NCI-H226 (cell line): ENCODE data around the gene POLR1B.
A peak's percentile ranks its signal among the peaks of the same experiment; 100 is the strongest.
"Not testable (repeated sequence)": the region's sequence is repeated elsewhere in the genome, so short reads cannot be mapped to it uniquely, and the experiment has no call there.

ENCODE experiments used
- DNase-seq: peaks from one replicate; pipeline ENCODE4 v3.0.0-alpha.2; 2015

The POLR1B gene, protein sequence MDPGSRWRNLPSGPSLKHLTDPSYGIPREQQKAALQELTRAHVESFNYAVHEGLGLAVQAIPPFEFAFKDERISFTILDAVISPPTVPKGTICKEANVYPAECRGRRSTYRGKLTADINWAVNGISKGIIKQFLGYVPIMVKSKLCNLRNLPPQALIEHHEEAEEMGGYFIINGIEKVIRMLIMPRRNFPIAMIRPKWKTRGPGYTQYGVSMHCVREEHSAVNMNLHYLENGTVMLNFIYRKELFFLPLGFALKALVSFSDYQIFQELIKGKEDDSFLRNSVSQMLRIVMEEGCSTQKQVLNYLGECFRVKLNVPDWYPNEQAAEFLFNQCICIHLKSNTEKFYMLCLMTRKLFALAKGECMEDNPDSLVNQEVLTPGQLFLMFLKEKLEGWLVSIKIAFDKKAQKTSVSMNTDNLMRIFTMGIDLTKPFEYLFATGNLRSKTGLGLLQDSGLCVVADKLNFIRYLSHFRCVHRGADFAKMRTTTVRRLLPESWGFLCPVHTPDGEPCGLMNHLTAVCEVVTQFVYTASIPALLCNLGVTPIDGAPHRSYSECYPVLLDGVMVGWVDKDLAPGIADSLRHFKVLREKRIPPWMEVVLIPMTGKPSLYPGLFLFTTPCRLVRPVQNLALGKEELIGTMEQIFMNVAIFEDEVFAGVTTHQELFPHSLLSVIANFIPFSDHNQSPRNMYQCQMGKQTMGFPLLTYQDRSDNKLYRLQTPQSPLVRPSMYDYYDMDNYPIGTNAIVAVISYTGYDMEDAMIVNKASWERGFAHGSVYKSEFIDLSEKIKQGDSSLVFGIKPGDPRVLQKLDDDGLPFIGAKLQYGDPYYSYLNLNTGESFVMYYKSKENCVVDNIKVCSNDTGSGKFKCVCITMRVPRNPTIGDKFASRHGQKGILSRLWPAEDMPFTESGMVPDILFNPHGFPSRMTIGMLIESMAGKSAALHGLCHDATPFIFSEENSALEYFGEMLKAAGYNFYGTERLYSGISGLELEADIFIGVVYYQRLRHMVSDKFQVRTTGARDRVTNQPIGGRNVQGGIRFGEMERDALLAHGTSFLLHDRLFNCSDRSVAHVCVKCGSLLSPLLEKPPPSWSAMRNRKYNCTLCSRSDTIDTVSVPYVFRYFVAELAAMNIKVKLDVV

DNA sequence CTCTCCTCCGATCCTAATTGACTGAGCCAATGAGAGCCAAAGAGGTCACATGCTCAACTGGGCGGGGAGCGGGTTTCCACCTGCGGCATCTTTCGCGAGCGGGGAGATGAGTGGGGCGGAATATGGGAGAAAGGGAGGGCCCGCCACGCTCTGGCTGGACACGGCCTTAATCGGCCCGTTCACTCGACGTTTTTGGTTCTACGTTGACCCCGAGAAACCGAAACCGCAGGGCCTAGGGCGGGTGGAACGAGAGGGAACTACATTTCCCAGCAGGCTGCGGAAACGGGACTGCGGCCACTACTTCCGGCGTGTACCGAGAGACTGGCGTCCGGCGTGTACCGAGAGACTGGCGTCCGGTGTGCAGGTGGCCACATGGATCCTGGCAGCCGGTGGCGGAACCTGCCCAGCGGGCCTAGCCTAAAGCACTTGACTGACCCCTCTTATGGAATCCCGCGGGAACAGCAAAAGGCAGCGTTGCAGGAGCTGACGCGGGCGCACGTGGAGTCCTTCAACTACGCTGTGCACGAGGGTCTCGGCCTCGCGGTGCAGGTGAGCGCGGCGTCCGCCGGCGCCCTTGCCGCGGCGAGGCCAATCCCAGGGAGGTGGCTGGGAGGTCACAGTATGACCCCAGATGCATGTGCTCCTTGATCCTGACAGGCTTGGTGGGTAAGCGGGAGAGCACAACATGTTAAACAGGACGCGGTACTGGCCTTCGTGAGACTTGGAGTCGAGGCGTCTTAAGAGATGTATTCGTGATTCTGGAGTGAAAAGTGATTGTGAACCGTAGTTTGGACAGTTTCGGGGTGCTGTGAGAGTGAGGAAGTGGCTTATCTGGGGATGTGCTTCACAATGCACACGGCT is at the start of gene POLR1B:
Gene POLR1B, plus strand, starts transcription at position 343 of the 861 bp plus-strand sequence. Its CDS starts 30 bp downstream, at position 373.
- peak; percentile 77 for DNase-seq

DNA sequence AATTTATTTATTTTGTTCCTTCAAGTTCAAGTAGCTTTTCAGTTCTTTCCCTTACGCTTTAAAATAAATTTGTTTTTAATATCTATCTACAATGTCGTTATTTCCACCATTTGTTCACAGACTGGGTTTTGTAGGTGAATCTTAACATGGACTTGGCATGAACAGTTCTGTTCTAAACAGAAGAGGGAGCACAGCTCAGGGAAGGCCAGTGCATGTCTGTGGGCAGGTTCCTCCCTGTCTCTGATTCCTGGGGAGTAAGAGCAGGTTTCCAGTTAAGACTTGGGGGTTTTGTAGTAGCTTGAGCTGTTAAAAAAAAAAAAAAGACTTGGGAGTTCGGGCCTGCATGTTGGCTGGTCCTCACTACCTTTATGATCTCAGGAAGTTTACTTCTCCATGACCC is 49.2 kb upstream of the POLR1B start:
- DNase-seq, result no peak

DNA sequence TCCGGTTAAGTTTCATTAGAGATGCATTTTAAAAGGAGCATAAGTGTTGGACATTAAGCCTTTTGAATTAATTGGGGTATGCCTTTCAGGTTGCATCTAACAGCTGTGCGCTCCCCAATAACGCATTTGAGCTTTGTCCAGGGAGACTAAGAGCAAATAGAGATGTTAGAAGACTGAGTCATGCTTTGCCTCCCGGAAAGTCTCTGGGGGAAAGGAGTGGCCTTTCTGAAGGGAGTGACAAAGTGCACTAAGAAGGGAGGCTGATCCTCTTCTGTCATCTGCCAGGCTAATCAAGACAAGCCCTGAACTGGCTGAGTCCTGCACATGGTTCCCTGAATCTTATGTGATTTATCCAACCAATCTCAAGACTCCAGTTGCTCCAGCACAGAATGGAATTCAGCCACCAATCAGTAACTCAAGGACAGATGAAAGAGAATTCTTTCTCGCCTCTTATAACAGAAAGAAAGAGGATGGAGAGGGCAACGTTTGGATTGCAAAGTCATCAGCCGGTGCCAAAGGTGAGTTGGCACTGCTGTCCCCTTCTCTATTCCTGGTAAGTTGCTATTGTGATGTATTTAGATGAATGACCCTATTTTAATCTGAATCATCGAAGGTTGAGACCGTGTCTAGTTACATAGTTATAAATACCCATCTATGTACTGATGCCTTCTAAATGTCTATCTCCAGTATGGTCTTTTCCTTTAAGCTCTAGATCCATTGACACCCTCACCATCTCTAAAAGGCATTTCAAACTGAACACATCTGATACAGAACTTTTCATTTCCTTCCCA is 48.2 kb upstream of the POLR1B start:
- DNase-seq, result peak; percentile 12

DNA sequence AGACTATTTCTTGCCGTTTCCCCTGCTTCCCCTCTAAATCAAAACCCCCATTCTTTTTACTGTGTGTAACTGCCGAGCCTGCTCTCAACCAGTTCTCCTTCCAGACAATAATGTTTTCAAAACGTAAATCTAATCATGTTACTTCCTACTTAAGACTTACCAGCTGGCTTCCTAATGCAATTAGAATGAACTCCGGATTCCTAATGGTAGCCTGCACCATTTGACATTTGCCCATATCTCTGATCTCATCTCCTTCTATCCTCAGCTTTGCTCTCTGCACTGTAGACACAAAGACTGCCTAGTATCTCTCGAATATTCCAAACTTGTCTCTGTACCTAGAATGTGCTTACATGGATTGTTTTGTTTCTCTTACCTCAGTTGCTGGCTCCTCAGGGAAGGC is 47.4 kb upstream of the POLR1B start:
- DNase-seq, result no peak

DNA sequence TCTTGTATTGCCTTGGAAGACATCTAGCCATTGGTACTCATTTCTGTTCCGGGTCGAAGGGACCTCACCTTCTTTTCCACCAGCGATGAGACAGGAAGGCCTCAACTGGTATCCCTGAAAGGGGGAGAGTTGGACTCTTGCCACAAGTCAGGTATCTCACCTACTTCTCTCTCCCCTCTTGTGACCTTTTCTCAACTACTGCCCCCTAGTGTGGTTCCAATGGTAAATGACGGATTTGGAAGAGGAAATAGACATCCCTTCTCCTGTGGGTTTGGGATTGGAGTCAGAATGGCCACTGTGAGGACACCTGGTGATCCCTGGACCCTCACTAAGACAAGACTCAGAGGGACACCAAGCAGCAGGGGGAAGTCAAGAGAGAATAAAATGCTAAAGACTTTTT is 46.4 kb upstream of the POLR1B start:
- not testable (repeated sequence) for DNase-seq

DNA sequence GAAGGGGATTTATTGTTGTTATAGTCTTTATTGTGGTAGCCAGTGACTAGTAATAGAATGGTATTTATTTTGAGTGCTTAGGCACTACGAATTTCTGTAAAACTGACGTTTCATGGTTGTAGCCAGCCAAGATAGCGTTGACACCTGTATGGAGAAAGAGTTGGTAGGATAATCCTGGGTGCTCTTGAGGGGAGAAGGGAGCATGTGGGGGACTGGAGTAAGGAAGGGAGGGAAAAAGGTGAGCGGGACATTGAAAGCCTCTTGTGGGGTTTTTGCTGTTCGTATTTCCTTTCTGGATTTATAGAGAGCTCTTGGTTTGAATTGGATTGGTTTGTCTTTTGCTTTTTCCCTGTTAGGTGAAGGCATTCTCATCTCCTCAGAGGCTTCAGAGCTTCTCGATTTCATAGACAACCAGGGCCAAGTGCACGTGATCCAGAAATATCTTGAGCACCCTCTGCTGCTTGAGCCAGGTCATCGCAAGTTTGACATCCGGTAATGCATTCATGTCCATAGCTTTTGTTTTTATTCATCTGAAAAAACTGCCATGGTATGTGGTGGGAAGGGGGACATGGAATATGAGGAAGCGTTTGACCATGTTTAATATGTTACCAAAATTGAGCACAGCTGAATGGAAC is 41.3 kb upstream of the POLR1B start:
- DNase-seq, result peak; percentile 19

DNA sequence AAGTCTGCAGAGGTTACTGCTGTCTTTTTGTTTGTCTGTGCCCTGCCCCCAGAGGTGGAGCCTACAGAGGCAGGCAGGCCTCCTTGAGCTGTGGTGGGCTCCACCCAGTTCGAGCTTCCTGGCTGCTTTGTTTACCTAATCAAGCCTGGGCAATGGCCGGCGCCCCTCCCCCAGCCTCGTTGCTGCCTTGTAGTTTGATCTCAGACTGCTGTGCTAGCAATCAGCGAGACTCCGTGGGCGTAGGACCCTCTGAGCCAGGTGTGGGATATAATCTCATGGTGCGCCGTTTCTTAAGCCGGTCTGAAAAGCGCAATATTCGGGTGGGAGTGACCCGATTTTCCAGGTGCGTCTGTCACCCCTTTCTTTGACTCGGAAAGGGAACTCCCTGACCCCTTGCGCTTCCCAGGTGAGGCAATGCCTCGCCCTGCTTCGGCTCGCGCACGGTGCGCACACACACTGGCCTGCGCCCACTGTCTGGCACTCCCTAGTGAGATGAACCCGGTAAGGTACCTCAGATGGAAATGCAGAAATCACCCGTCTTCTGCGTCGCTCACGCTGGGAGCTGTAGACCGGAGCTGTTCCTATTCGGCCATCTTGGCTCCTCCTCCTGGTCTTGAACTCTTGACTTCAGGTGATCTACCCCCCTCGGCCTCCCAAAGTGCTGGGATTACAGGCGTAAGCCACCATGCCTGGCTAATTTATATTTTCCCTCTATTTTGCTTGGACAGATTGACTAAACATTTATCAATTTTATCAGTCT is 32.8 kb upstream of the POLR1B start:
- DNase-seq, result not testable (repeated sequence)

DNA sequence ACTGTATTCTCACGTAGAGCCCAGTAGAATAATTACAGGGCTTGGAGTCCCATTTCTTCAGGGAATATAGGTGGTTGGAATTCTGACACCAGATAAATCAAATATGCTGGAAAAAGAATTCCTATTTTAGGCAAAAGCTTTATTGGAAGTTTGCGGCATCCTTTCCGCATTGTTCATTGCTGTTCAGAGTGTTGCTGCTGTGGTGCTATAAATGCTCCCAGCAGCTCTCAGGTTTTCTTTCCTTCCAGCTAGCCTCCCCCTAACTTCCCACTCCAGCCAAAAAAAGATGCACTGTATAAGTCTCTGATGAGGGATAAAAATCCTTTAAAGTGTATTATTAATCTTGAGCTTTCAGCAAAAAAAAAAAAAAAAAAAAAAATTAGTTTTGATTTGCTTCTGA is 25.5 kb upstream of the POLR1B start:
- no peak for DNase-seq

DNA sequence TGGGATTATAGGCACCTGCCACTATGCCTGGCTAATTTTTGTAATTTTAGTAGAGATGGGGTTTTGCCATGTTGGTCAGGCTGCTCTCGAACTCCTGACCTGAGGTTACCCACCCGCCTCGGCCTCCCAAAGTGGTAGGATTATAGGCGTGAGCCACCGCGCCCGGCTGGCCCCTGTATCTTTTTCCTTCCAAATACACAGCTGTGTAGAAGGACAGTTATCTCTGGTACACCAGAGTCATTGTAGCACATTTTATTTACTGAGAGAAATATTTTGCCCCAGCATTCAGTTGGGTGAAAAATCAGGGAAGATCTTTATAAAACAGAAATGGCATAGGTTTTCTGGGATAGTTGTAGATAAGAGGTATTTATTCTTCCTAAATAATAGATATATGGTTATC is 23.5 kb upstream of the POLR1B start:
- no peak for DNase-seq

DNA sequence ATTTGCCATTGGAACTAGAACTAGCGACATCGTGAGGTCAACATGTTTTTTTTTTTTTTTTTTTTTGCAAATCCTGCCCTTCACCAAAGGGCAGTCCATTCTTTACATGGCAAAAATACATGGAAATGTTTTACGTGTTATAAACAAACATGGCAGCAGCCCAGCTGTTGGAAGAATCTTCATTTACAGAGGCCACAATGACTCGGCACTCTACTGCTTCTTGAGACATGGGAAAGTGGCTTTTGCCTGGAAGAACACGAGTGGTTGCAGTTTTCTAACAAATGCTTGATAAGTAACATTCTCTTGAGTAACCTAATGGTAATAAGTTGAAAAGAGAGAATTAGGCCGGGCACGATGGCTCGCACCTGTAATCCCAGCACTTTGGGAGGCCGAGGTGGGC is 22.8 kb upstream of the POLR1B start:
- DNase-seq, result no peak

DNA sequence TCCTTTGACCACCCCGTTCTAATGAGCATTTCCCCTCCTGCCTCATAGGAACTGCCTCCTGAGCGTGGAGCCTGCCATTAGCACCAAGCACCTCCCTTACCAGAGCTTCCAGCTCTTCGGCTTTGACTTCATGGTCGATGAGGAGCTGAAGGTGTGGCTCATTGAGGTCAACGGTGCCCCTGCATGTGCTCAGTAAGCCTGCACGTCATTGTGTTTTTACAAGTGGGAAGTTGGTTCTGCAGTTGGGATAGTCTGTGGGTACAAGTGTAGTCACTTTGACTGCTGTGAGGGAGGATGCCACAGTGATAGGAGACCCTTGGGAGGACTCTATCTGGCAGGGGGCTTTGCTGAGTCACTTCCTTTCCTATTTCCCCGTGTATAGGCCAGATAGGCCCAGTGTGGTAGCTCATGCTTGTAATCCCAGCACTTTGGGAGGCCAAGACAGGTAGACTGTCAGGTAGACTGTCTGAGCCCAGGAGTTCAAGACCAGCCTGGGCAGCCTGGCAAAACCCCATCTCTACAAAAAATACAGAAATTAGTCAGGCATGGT is 22.0 kb upstream of the POLR1B start:
- no peak for DNase-seq

DNA sequence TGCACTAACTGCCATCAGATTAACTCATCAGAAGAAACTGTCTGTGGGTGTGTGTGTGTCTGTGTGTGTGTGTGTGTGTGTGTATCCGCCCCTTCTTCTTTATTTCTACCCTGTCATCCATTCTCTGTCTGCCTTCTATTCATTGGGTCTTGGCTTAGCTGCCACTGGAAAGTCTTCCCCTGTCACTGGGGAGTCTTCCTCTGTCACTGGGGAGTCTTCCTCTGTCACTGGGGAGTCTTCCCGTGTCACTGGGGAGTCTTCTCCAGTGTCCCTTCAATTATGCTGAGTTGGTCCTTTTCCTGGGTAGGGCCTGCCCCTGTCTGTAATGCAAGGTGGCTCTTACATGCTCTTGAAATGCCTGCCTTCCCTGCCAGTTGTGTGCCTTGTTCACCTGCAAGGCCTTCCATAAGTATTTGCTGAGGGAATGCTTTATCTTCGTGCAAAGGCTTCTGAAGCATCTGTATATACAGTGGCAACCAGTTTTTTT is 18.9 kb upstream of the POLR1B start:
- no peak for DNase-seq

DNA sequence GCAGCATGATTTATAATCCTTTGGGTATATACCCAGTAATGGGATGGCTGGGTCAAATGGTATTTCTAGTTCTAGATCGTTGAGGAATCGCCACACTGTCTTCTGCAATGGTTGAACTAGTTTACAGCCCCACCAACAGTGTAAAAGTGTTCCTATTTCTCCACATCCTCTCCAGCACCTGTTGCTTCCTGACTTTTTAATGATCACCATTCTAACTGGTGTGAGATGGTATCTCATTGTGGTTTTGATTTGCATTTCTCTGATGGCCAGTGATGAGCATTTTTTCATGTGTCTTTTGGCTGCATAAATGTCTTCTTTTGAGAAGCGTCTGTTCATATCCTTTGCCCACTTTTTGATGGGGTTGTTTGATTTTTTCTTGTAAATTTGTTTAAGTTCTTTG is 18.0 kb upstream of the POLR1B start:
- not testable (repeated sequence) for DNase-seq

DNA sequence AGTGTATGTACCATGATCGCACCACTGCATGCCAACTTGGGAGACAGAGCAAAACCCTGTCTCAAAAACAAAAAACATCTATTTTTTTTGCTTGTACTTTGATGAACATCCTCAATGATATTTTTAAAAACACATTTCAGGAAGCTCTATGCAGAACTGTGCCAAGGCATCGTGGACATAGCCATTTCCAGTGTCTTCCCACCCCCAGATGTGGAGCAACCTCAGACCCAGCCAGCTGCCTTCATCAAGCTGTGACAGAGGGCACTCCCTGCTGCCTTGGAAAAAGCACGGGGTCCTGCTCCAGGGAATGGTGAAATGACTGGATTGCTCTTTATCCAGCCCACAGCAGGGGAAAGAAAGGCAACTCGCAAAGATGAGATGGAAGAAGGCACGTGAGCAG is 13.7 kb upstream of the POLR1B start:
- no peak for DNase-seq

DNA sequence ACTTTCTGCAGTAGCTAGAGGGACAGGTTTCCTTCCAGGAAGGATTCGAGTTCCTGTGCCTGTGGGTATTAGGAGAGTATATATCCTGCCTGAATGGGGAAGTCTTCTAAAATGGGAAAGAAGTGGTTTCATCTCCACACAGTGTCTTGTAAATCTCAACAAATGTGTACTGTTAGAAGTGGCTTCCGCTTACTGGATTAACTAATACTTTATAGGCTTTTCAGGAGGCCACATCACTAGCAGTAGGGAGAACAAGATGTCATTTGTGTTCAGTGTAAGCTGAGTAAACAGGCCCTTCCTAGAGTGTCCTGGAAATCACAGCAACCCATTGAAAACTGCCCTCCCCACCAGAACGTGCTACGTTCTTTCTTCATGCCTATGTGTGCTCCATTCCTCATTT is 12.5 kb upstream of the POLR1B start:
- DNase-seq, result no peak

DNA sequence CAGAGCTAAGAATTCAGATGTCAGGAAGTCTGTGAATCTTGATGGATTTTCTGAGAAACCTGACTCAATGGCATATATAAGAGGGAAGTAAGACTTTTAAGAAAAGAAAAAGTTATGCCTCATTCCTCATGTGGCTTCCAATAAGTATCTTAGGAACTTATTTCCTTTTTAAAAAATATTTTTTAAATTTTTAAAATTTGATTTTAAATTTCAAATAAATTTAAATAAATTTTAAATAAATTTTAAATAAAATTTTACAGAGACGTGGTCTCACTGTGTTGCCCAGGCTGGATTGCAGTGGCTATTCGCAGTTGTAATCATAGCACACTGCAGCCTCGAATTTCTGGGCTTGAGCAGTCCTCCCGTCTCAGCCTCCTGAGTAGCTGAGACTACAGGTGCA is 11.5 kb upstream of the POLR1B start:
- no peak for DNase-seq

DNA sequence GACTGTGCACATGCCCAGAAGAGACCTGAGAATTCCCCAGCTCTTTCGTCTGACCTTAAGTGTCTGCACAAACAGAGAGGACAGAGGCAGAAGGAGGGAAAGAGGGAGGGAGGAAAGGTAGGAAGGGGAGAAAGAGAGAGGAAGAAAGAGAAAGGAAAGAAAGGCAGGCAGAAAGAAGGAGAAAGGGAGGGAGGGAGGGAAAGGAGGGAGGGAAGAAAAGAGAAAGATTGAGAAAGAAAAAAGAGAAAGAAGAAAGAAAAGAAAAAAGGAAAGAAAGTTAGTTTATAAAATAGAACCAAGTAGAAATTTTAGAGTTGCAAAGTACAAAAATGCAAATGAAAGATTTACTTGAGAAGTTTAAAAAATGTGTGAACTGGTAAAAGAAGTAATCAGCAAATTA is 7.4 kb upstream of the POLR1B start:
- DNase-seq, result no peak

DNA sequence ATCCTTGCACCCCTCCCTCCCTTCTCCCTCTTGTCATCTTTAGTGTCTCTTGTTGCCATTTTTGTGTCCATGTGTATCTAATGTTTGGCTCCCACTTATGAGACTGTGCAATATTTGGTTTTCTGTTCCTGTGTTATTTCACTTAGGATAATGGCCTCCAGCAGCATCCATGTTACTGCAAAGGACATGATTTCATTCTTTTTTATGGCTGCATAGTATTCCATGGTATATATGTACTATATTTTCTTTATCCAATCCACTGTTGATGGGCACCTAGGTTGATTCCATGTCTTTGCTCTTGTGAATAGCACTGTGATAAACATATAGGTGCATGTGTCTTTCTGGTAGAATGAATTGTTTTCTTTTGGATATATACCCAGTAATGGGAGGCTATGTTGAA is 5.6 kb upstream of the POLR1B start:
- not testable (repeated sequence) for DNase-seq

DNA sequence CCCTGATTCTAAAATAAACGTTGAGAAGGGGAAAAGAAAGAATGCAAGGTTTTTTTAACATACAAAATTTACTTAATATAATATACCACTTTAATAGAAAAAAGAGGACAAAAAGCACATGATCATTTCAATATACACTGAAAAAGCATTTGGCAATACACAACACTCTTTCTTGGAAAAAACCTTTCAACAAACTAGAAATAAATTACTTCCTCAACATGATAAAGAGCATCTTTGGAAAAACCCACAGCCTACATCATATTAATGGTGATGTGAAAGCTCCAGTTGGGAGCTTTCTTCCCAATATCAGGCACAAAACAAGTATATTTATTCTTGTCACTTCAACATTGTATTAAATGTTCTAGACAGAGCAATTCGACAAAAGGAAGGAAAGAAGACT is 3.0 kb upstream of the POLR1B start:
- DNase-seq, result no peak

DNA sequence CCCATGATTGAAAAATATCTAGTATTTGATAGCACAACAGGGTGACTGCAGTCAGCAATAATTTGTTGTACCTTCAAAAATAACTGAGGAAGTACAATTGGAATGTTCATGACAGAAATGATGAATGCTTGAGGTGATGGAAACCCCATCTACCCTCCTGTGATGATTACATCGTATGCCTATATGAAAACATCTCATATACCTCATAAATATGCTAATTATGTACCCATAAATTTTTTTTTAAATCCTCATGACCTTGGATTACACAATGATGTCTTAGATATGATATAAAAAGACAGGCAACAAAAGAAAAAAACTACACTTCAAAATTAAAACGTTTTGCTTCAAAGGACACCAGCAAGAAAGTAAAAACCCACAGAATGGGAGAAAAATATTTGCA is 1.4 kb upstream of the POLR1B start:
- no peak for DNase-seq
